MCF 10A (cell line): ENCODE results near the gene MIPOL1. TPM values are rescaled to one million over a fixed set of nuclear protein-coding genes. Genes with fewer than 3 reads are reported as not detected.
A peak's percentile ranks its signal among the peaks of the same experiment; 100 is the strongest.

Source experiments
- BruUV-seq: library from RNA; stranded (reverse); fragments of 400-500 nt; replicated peaks from 2 replicates; lab custom pipeline; 2021; lab: Mats Ljungman, UMichigan
- CTCF ChIA-PET: fragments of 300-600 bp; sonication (Branson Sonifier 250); formaldehyde crosslinking; extraction: SDS; loops from one replicate; lab custom pipeline; 2021; ENCODE audit warnings: antibody characterized with exemption, inconsistent platforms; lab: Yijun Ruan, JAX
- POLR2A ChIA-PET: fragments of 300-600, 350-650 bp; sonication (Branson Sonifier 250); formaldehyde crosslinking; extraction: SDS; loops from one replicate; lab custom pipeline; 2020; ENCODE audit warnings: antibody characterized with exemption, inconsistent platforms; lab: Yijun Ruan, JAX
- DNase-seq: peaks from one replicate; pipeline ENCODE4 v3.0.0-alpha.2; 2018; ENCODE audit not compliant: unreplicated experiment
- H3K27ac Mint-ChIP-seq: one replicate; pipeline ENCODE4 v1.8.0; 2022; ENCODE audit warnings: mild to moderate bottlenecking, low read depth, mixed read lengths; ENCODE audit not compliant: unreplicated experiment
- H3K27me3 Mint-ChIP-seq: one replicate; pipeline ENCODE4 v1.8.0; 2022; ENCODE audit warnings: mixed read lengths; ENCODE audit not compliant: insufficient read depth, unreplicated experiment
- H3K36me3 Mint-ChIP-seq: one replicate; pipeline ENCODE4 v1.8.0; 2022; ENCODE audit warnings: mild to moderate bottlenecking, moderate library complexity, mixed read lengths; ENCODE audit not compliant: insufficient read depth, unreplicated experiment
- H3K4me1 Mint-ChIP-seq: one replicate; pipeline ENCODE4 v1.8.0; 2022; ENCODE audit warnings: mixed read lengths; ENCODE audit not compliant: insufficient read depth, unreplicated experiment
- H3K4me3 Mint-ChIP-seq: one replicate; pipeline ENCODE4 v1.8.0; 2022; ENCODE audit warnings: mild to moderate bottlenecking, moderate library complexity, mixed read lengths; ENCODE audit not compliant: unreplicated experiment
- H3K9me3 Mint-ChIP-seq: one replicate; pipeline ENCODE4 v1.8.0; 2022; ENCODE audit warnings: mixed read lengths; ENCODE audit not compliant: unreplicated experiment
- CTCF ChIP-seq: fragments of 200-600 bp; IDR thresholded peaks from one replicate; pipeline ENCODE4 v1.8.0; 2022; ENCODE audit warnings: antibody characterized with exemption, mild to moderate bottlenecking; ENCODE audit not compliant: unreplicated experiment
- intact Hi-C: fragments of 100-400 bp; cut with micrococcal nuclease; formaldehyde crosslinking; loops from 2 replicates; pipeline ENCODE4 v1.14.1; 2022
- total RNA-seq: library from RNA; stranded (reverse); gene quantifications from 2 replicates; pipeline ENCODE4 v1.2.3, GENCODE V29; 2022

MIPOL1 gene
- total RNA-seq, 1 experiment from 2014 or later = 16.3 TPM

- no peak overlapping the region for H3K27ac Mint-ChIP-seq
- H3K36me3 Mint-ChIP-seq = no peaks in the 10 kb centered on the region
- no peak for DNase-seq
- ChIA-PET POLR2A (no interaction called here), CTCF (interaction anchor here (1.1 to 3.6 kb wide), 4 partner anchors 18 to 626 kb away, joined by 3 to 46 read pairs (median 20); partner anchors contain the start of genes FOXA1 and TTC6)
- BruUV-seq = no TSS peak
- no peak for TF ChIP-seq CTCF
- H3K4me1 Mint-ChIP-seq = no peaks in the 10 kb centered on the region
- no peak overlapping the region for H3K4me3 Mint-ChIP-seq
- H3K27me3 Mint-ChIP-seq = no peaks in the 10 kb centered on the region
- H3K9me3 Mint-ChIP-seq = no peaks in the 10 kb centered on the region
- intact Hi-C loops = loop anchor here (5.0 kb wide), 1 partner anchor 1619 kb away; no protein-coding TSS in a partner anchor
These were observed 50.2 kb downstream of the MIPOL1 start for GRCh38 chr14:37247791-37248461.

DNA sequence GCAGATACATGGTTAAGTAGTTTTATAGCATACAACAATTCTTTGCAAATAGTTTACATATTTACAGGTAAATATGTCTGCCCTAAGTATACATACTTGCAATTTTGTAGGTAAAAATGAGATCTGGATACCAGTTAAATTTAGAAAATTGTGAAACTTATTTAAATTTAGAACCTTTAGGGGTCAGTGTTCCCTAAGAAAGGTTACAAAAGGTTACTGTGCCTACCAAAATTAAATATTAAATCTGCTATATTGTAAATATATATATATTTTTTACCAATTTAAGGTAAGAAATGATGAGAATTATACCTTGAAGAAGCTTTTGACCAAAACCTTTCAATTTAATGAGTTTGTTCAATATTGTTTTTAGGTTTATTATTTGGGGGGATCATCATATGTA is 54.0 kb downstream of the MIPOL1 start:
- ChIA-PET POLR2A (interaction anchor here (1.6 kb wide), 1 partner anchor 344 kb away, joined by 4 read pairs; the partner anchor contains the start of genes FOXA1 and TTC6), CTCF (interaction anchor here (0.6 to 1.2 kb wide), 3 partner anchors 18 to 986 kb away, joined by 3 to 5 read pairs (median 3); partner anchors contain the start of gene FOXA1)
- H3K27me3 Mint-ChIP-seq = no peaks in the 10 kb centered on the region
- peaks cover 4% of the 10 kb centered on the region for H3K4me1 Mint-ChIP-seq
- TF ChIP-seq CTCF = peak; percentile 25
- no peaks in the 10 kb centered on the region for H3K36me3 Mint-ChIP-seq
- H3K9me3 Mint-ChIP-seq = no peaks in the 10 kb centered on the region
- DNase-seq = no peak
- intact Hi-C loops = no loop called here
- no peak overlapping the region for H3K27ac Mint-ChIP-seq
- no TSS peak for BruUV-seq
- no peak overlapping the region for H3K4me3 Mint-ChIP-seq

GRCh38 chr14:37252434-37252833 is 54.7 kb downstream of the MIPOL1 start:
- DNase-seq = no peak
- no peaks in the 10 kb centered on the region for H3K36me3 Mint-ChIP-seq
- no peak overlapping the region for H3K4me3 Mint-ChIP-seq
- ChIA-PET POLR2A (interaction anchor here (1.6 kb wide), 1 partner anchor 343 kb away, joined by 4 read pairs; the partner anchor contains the start of genes FOXA1 and TTC6), CTCF (interaction anchor here (0.6 to 1.2 kb wide), 4 partner anchors 18 to 985 kb away, joined by 3 to 5 read pairs (median 3); partner anchors contain the start of gene FOXA1)
- intact Hi-C loops = no loop called here
- H3K27ac Mint-ChIP-seq = no peak overlapping the region
- no peak for TF ChIP-seq CTCF
- H3K4me1 Mint-ChIP-seq = peaks cover 4% of the 10 kb centered on the region
- no peaks in the 10 kb centered on the region for H3K27me3 Mint-ChIP-seq
- no TSS peak for BruUV-seq
- no peaks in the 10 kb centered on the region for H3K9me3 Mint-ChIP-seq

GRCh38 chr14:37253905-37254304 is 56.2 kb downstream of the MIPOL1 start:
- no TSS peak for BruUV-seq

More at GRCh38 chr14:37253905-37254304, 56.2 kb downstream of the MIPOL1 start:
- ChIA-PET CTCF (interaction anchor here (1.7 kb wide), 1 partner anchor 621 kb away, joined by 8 read pairs; no protein-coding TSS in a partner anchor), POLR2A (no interaction called here)
- TF ChIP-seq CTCF = no peak
- no peaks in the 10 kb centered on the region for H3K27me3 Mint-ChIP-seq
- H3K27ac Mint-ChIP-seq = no peak overlapping the region
- H3K9me3 Mint-ChIP-seq = no peaks in the 10 kb centered on the region
- no peak overlapping the region for H3K4me3 Mint-ChIP-seq
- H3K4me1 Mint-ChIP-seq = peaks cover 4% of the 10 kb centered on the region
- intact Hi-C loops = no loop called here
- DNase-seq = peak; percentile 81
- H3K36me3 Mint-ChIP-seq = no peaks in the 10 kb centered on the region
